ENCODE data around the gene PRSS57.
"Not testable (repeated sequence)": the region's sequence is repeated elsewhere in the genome, so short reads cannot be mapped to it uniquely, and the experiment has no call there.

The PRSS57 gene

GRCh38 chr19:702847-703246, 7.6 kb upstream of the PRSS57 start:
- not testable (repeated sequence) for H3K36me3 Mint-ChIP-seq (ENCODE audit: insufficient read depth); ATAC-seq (replicated peaks; ENCODE audit: extremely low read depth, poor library complexity, severe bottlenecking); H3K9me3 Mint-ChIP-seq; H3K27ac Mint-ChIP-seq (ENCODE audit: low read depth); H3K4me1 Mint-ChIP-seq; DNase-seq (ENCODE audit: low spot score in 2 of 2)
- Mint-ChIP-seq H3K4me3 (peak overlapping the region; percentile 52), H3K27me3 (peaks cover 37% of the 10 kb centered on the region)

GRCh38 chr19:699885-700284, 4.6 kb upstream of the PRSS57 start:
- H3K4me3 Mint-ChIP-seq; DNase-seq (ENCODE audit: low spot score in 2 of 2); H3K4me1 Mint-ChIP-seq; H3K36me3 Mint-ChIP-seq (ENCODE audit: insufficient read depth); ATAC-seq (replicated peaks; ENCODE audit: extremely low read depth, poor library complexity, severe bottlenecking); H3K9me3 Mint-ChIP-seq; H3K27ac Mint-ChIP-seq (ENCODE audit: low read depth): not testable (repeated sequence)
- peaks cover 30% of the 10 kb centered on the region for H3K27me3 Mint-ChIP-seq

- DNase-seq (ENCODE audit: low spot score in 2 of 2); H3K36me3 Mint-ChIP-seq (ENCODE audit: insufficient read depth); H3K27ac Mint-ChIP-seq (ENCODE audit: low read depth); H3K4me3 Mint-ChIP-seq; H3K4me1 Mint-ChIP-seq; H3K9me3 Mint-ChIP-seq; ATAC-seq (replicated peaks; ENCODE audit: extremely low read depth, poor library complexity, severe bottlenecking): not testable (repeated sequence)
- peaks cover 29% of the 10 kb centered on the region for H3K27me3 Mint-ChIP-seq
Observed at GRCh38 chr19:698529-698928, 3.3 kb upstream of the PRSS57 start.

GRCh38 chr19:694481-695351, 536 bp downstream of the PRSS57 start:
- Mint-ChIP-seq H3K36me3 (ENCODE audit: insufficient read depth) (peaks cover 3% of the 10 kb centered on the region), H3K27me3 (peaks cover 14% of the 10 kb centered on the region), H3K27ac (ENCODE audit: low read depth) (no peak overlapping the region), H3K9me3 (no peaks in the 10 kb centered on the region), H3K4me1 (no peaks in the 10 kb centered on the region), H3K4me3 (peak overlapping the region; percentile 11)
- no peak for DNase-seq (ENCODE audit: low spot score in 2 of 2)
- ATAC-seq (replicated peaks; ENCODE audit: extremely low read depth, poor library complexity, severe bottlenecking), result no peak

- ATAC-seq (replicated peaks; ENCODE audit: extremely low read depth, poor library complexity, severe bottlenecking), result no peak
- DNase-seq (ENCODE audit: low spot score in 2 of 2), result no peak
- no peaks in the 10 kb centered on the region for H3K9me3 Mint-ChIP-seq
- H3K4me1 Mint-ChIP-seq, result no peaks in the 10 kb centered on the region
- H3K36me3 Mint-ChIP-seq (ENCODE audit: insufficient read depth), result no peaks in the 10 kb centered on the region
- H3K27me3 Mint-ChIP-seq, result no peaks in the 10 kb centered on the region
- no peak overlapping the region for H3K27ac Mint-ChIP-seq (ENCODE audit: low read depth)
- H3K4me3 Mint-ChIP-seq, result no peak overlapping the region
Observed at GRCh38 chr19:690203-690602, 5.0 kb downstream of the PRSS57 start.

- no peak for ATAC-seq (replicated peaks; ENCODE audit: extremely low read depth, poor library complexity, severe bottlenecking)
- H3K27ac Mint-ChIP-seq (ENCODE audit: low read depth), result no peak overlapping the region
Observed at GRCh38 chr19:688992-689391, 6.3 kb downstream of the PRSS57 start.

GRCh38 chr19:688214-688613, 7.0 kb downstream of the PRSS57 start:
- H3K9me3 Mint-ChIP-seq, result no peaks in the 10 kb centered on the region
- H3K4me1 Mint-ChIP-seq, result no peaks in the 10 kb centered on the region
- no peak overlapping the region for H3K4me3 Mint-ChIP-seq
- no peak for ATAC-seq (replicated peaks; ENCODE audit: extremely low read depth, poor library complexity, severe bottlenecking)
- DNase-seq (ENCODE audit: low spot score in 2 of 2), result no peak
- no peaks in the 10 kb centered on the region for H3K27me3 Mint-ChIP-seq
- H3K27ac Mint-ChIP-seq (ENCODE audit: low read depth), result no peak overlapping the region
- no peaks in the 10 kb centered on the region for H3K36me3 Mint-ChIP-seq (ENCODE audit: insufficient read depth)

More at GRCh38 chr19:688992-689391, 6.3 kb downstream of the PRSS57 start:
- Mint-ChIP-seq H3K9me3 (no peaks in the 10 kb centered on the region), H3K4me1 (no peaks in the 10 kb centered on the region), H3K27me3 (no peaks in the 10 kb centered on the region), H3K4me3 (no peak overlapping the region), H3K36me3 (ENCODE audit: insufficient read depth) (no peaks in the 10 kb centered on the region)
- no peak for DNase-seq (ENCODE audit: low spot score in 2 of 2)

- no peaks in the 10 kb centered on the region for H3K27me3 Mint-ChIP-seq
- no peaks in the 10 kb centered on the region for H3K4me1 Mint-ChIP-seq
- no peaks in the 10 kb centered on the region for H3K9me3 Mint-ChIP-seq
- no peak for ATAC-seq (replicated peaks; ENCODE audit: extremely low read depth, poor library complexity, severe bottlenecking)
- no peak overlapping the region for H3K27ac Mint-ChIP-seq (ENCODE audit: low read depth)
- no peak for DNase-seq (ENCODE audit: low spot score in 2 of 2)
- H3K36me3 Mint-ChIP-seq (ENCODE audit: insufficient read depth), result no peaks in the 10 kb centered on the region
- no peak overlapping the region for H3K4me3 Mint-ChIP-seq
Observed at GRCh38 chr19:687569-688166, 7.6 kb downstream of the PRSS57 start.

GRCh38 chr19:686589-687297, 8.5 kb downstream of the PRSS57 start:
- DNase-seq (ENCODE audit: low spot score in 2 of 2) (no peak), ATAC-seq (replicated peaks; ENCODE audit: extremely low read depth, poor library complexity, severe bottlenecking) (no peak)
- H3K9me3 Mint-ChIP-seq, result no peaks in the 10 kb centered on the region
- no peak overlapping the region for H3K27ac Mint-ChIP-seq (ENCODE audit: low read depth)
- no peaks in the 10 kb centered on the region for H3K4me1 Mint-ChIP-seq
- no peaks in the 10 kb centered on the region for H3K36me3 Mint-ChIP-seq (ENCODE audit: insufficient read depth)
- H3K27me3 Mint-ChIP-seq, result no peaks in the 10 kb centered on the region
- H3K4me3 Mint-ChIP-seq, result no peak overlapping the region

- H3K9me3 Mint-ChIP-seq, result no peaks in the 10 kb centered on the region
- no peak overlapping the region for H3K4me3 Mint-ChIP-seq
- no peak for ATAC-seq (replicated peaks; ENCODE audit: extremely low read depth, poor library complexity, severe bottlenecking)
- no peaks in the 10 kb centered on the region for H3K27me3 Mint-ChIP-seq
- peaks cover 5% of the 10 kb centered on the region for H3K4me1 Mint-ChIP-seq
- no peak for DNase-seq (ENCODE audit: low spot score in 2 of 2)
- H3K36me3 Mint-ChIP-seq (ENCODE audit: insufficient read depth), result no peaks in the 10 kb centered on the region
- no peak overlapping the region for H3K27ac Mint-ChIP-seq (ENCODE audit: low read depth)
Observed at GRCh38 chr19:685454-685931, 9.8 kb downstream of the PRSS57 start.

GRCh38 chr19:682678-683320, 12.5 kb downstream of the PRSS57 start:
- H3K36me3 Mint-ChIP-seq (ENCODE audit: insufficient read depth), result no peaks in the 10 kb centered on the region
- ATAC-seq (replicated peaks; ENCODE audit: extremely low read depth, poor library complexity, severe bottlenecking) (no peak), DNase-seq (ENCODE audit: low spot score in 2 of 2) (no peak)
- no peaks in the 10 kb centered on the region for H3K27me3 Mint-ChIP-seq
- H3K4me1 Mint-ChIP-seq, result peaks cover 6% of the 10 kb centered on the region
- H3K9me3 Mint-ChIP-seq, result no peaks in the 10 kb centered on the region
- H3K4me3 Mint-ChIP-seq, result no peak overlapping the region
- H3K27ac Mint-ChIP-seq (ENCODE audit: low read depth), result no peak overlapping the region

Data from central memory CD8-positive, alpha-beta T cell (primary cell).